IMR-90 (cell line): ENCODE data around the gene PTPRG. TPM values are rescaled to one million over a fixed set of nuclear protein-coding genes. Genes with fewer than 3 reads are reported as not detected.

Experiments used
- ATAC-seq: fragments of 200-7000 bp; cut with Tn5 transposase; 2 replicates; pipeline ENCODE4 v1.9.1; 2020; ENCODE audit warnings: low read depth, mild to moderate bottlenecking, moderate library complexity
- BruUV-seq: library from RNA; stranded (reverse); fragments of 400-500 nt; replicated peaks from 2 replicates; lab custom pipeline; 2021; lab: Mats Ljungman, UMichigan
- CTCF ChIA-PET: fragments of 300-600 bp; formaldehyde crosslinking; extraction: SDS; loops from one replicate; lab custom pipeline; 2021; ENCODE audit warnings: antibody characterized with exemption; lab: Yijun Ruan, JAX
- POLR2A ChIA-PET: fragments of 300-600 bp; sonication (Branson Sonifier 250); formaldehyde crosslinking; loops from one replicate; lab custom pipeline; 2022; ENCODE audit warnings: antibody characterized with exemption; ENCODE audit not compliant: unreplicated experiment; lab: Charles Lee
- DNase-seq: peaks from one replicate; pipeline ENCODE4 v3.0.0; 2013
- H2AFZ ChIP-seq: replicated peaks from 2 replicates; pipeline ENCODE3; 2013; ENCODE audit warnings: low read length, mild to moderate bottlenecking; ENCODE audit not compliant: poor library complexity
- H2AK5ac ChIP-seq: 2 replicates; pipeline ENCODE4 v1.6.1; 2013; ENCODE audit warnings: low read depth, low read length, inconsistent platforms
- H2AK9ac ChIP-seq: replicated peaks from 2 replicates; pipeline ENCODE3; 2013; ENCODE audit warnings: mild to moderate bottlenecking, low read depth, low read length, moderate library complexity; ENCODE audit not compliant: poor library complexity
- H2BK120ac ChIP-seq: 2 replicates; pipeline ENCODE4 v1.6.1; 2013; ENCODE audit warnings: low read depth, low read length, inconsistent platforms
- H2BK15ac ChIP-seq: 3 replicates; pipeline ENCODE4 v1.6.1; 2013; ENCODE audit warnings: low read depth, low read length, inconsistent platforms
- H2BK20ac ChIP-seq: 2 replicates; pipeline ENCODE4 v1.6.1; 2013; ENCODE audit warnings: low read depth, mild to moderate bottlenecking, inconsistent platforms, low read length, moderate library complexity
- H2BK5ac ChIP-seq: 2 replicates; pipeline ENCODE4 v1.6.1; 2013; ENCODE audit warnings: mild to moderate bottlenecking, low read depth, low read length, inconsistent platforms; ENCODE audit not compliant: poor library complexity, severe bottlenecking
- H3K14ac ChIP-seq: replicated peaks from 2 replicates; pipeline ENCODE4 v1.6.1; 2013; ENCODE audit warnings: low read depth, low read length, inconsistent platforms
- H3K18ac ChIP-seq: 2 replicates; pipeline ENCODE4 v1.6.1; 2013; ENCODE audit warnings: low read depth, low read length, control low read depth
- H3K23ac ChIP-seq: 2 replicates; pipeline ENCODE4 v1.6.1; 2013; ENCODE audit warnings: low read depth, low read length, inconsistent platforms
- H3K27ac ChIP-seq: 2 replicates; pipeline ENCODE4 v1.5.1; 2013; ENCODE audit warnings: mild to moderate bottlenecking, control low read depth, low read length; ENCODE audit not compliant: insufficient read depth
- H3K27me3 ChIP-seq: 2 replicates; pipeline ENCODE4 v1.6.1; 2013; ENCODE audit warnings: low read length; ENCODE audit not compliant: control insufficient read depth, insufficient read depth
- H3K36me3 ChIP-seq: 2 replicates; pipeline ENCODE4 v1.6.1; 2013; ENCODE audit warnings: low read length, mixed read lengths; ENCODE audit not compliant: control insufficient read depth, insufficient read depth
- H3K4ac ChIP-seq: 2 replicates; pipeline ENCODE4 v1.6.1; 2013; ENCODE audit warnings: low read depth, low read length, inconsistent platforms
- H3K4me1 ChIP-seq: 2 replicates; pipeline ENCODE4 v1.6.1; 2013; ENCODE audit warnings: low read length, mixed read lengths; ENCODE audit not compliant: control insufficient read depth, insufficient read depth
- H3K4me2 ChIP-seq: 2 replicates; pipeline ENCODE4 v1.6.1; 2013; ENCODE audit warnings: low read depth, mild to moderate bottlenecking, control low read depth, low read length, moderate library complexity
- H3K4me3 ChIP-seq: 2 replicates; pipeline ENCODE4 v1.5.1; 2013; ENCODE audit warnings: low read depth, mild to moderate bottlenecking, control low read depth, low read length, moderate library complexity; ENCODE audit not compliant: insufficient read depth
- H3K56ac ChIP-seq: 2 replicates; pipeline ENCODE4 v1.6.1; 2013; ENCODE audit warnings: low read length, inconsistent platforms; ENCODE audit not compliant: insufficient read depth; ENCODE audit errors: extremely low read depth
- H3K79me1 ChIP-seq, 2 experiments: 2 replicates each; pipeline ENCODE4 v1.6.1; 2013; ENCODE audit warnings: low read length in 2 of 2, inconsistent platforms in 1 of 2, low read depth in 1 of 2
- H3K9ac ChIP-seq: 2 replicates; pipeline ENCODE4 v1.6.1; 2013; ENCODE audit warnings: low read depth, low read length, control low read depth
- H3K9me1 ChIP-seq: 2 replicates; pipeline ENCODE4 v1.6.1; 2013; ENCODE audit warnings: low read length, inconsistent platforms; ENCODE audit not compliant: insufficient read depth
- H3K9me3 ChIP-seq: 2 replicates; pipeline ENCODE4 v1.6.1; 2013; ENCODE audit warnings: low read length; ENCODE audit not compliant: control insufficient read depth, insufficient read depth
- H4K20me1 ChIP-seq: 2 replicates; pipeline ENCODE4 v1.6.1; 2013; ENCODE audit warnings: low read length, inconsistent platforms; ENCODE audit not compliant: insufficient read depth
- H4K5ac ChIP-seq: 2 replicates; pipeline ENCODE4 v1.6.1; 2013; ENCODE audit warnings: mild to moderate bottlenecking, low read depth, low read length, control low read depth
- H4K8ac ChIP-seq, 2 experiments: 2 replicates each; pipeline ENCODE4 v1.6.1; 2013; ENCODE audit warnings: low read depth in 2 of 2, low read length in 2 of 2, control low read depth in 1 of 2, inconsistent platforms in 1 of 2
- H4K91ac ChIP-seq: 2 replicates; pipeline ENCODE4 v1.6.1; 2013; ENCODE audit warnings: low read depth, low read length, inconsistent platforms; ENCODE audit not compliant: insufficient read depth
- CEBPB ChIP-seq: IDR thresholded peaks from 2 replicates; pipeline ENCODE4 v1.6.1; 2012; ENCODE audit warnings: low read depth, low read length, improper control_type of control experiment
- ELK1 ChIP-seq: fragments of 150-350 bp; IDR thresholded peaks from 2 replicates; pipeline ENCODE4 v1.6.1; 2016; ENCODE audit warnings: low read depth, mild to moderate bottlenecking, low read length, moderate library complexity, borderline replicate concordance
- WGBS, 2 experiments: methylation state at CpG; one replicate each; pipeline versions ENCODE4 v1.1.5 to v1.1.7; 2013; ENCODE audit warnings: missing lambda C conversion rate in 2 of 2; ENCODE audit not compliant: insufficient read length in 1 of 2; ENCODE audit errors: extremely low coverage in 2 of 2; 5-methylcytosine and 5-hydroxymethylcytosine counted together
- dilution Hi-C: fragments of 300-500 bp; cut with HindIII; formaldehyde crosslinking; loops from one replicate; pipeline ENCODE4 v1.14.3; 2018; ENCODE audit warnings: low sequenced_read_pairs; ENCODE audit not compliant: unreplicated experiment
- in situ Hi-C: fragments of 300-500 bp; cut with MboI; formaldehyde crosslinking; loops from 3 replicates; pipeline ENCODE4 v1.14.3; 2019; ENCODE audit warnings: low sequenced_read_pairs, inconsistent platforms, mixed read lengths
- intact Hi-C: fragments of 100-400 bp; cut with micrococcal nuclease; formaldehyde crosslinking; loops from 2 replicates; pipeline ENCODE4 v1.10.0; 2022
- polyA plus RNA-seq, 3 experiments: library from polyadenylated mRNA; depleted of rRNA; stranded (reverse); fragments of >200 nt; gene quantifications; 2 replicates each; pipeline ENCODE4 v1.2.3, GENCODE V29; 2012; ENCODE audit warnings: low replicate concordance in 1 of 3
- total RNA-seq: library from RNA; depleted of rRNA; stranded (reverse); fragments of >200 nt; gene quantifications from 2 replicates; pipeline ENCODE4 v1.2.3, GENCODE V29; 2012

Gene PTPRG
- total and polyA plus RNA-seq, 2 of the 4 experiments (the other 2 are of a cell fraction) = 7.7 to 31.0 TPM

DNA sequence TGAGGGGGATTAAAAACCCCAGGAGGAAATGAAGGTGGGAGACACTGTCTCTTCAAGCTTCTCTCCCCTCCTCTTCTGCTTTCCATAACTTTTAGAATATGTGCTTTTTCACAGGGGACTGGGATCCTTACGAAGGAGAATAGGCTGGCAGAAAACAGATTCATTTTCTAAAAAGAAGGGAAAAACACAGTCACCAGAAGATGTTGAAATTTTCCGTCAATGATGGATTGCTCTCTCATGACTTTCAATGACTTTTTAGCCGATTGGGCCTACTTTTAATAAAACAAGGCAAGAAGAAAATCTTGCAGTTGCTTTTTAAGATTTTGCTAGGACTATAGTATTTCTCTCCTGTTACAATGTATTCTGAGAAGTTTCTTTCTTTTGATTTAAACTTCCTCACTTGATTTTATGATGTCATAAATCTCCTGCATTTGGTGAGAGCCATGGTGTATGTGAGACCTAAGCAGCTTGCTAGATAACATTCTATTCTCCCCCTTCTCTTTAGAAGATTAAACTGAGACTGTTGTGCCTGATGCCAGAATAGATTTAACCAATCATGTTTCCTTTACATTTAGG, 570.7 kb downstream of the PTPRG start:
- H3K27me3 ChIP-seq = no peaks in the 10 kb centered on the region
- H3K9me1 ChIP-seq = 0 out of 2 replicates have a peak, but pooled peaks cover 3% of the 10 kb centered on the region
- no peak overlapping the region for H3K18ac ChIP-seq
- H3K79me1 ChIP-seq = no peaks in the 10 kb centered on the region
- H2BK15ac ChIP-seq = no peak overlapping the region
- no peaks in the 10 kb centered on the region for H3K4me1 ChIP-seq
- H3K56ac ChIP-seq = no peak overlapping the region
- H3K4ac ChIP-seq = no peak overlapping the region
- no peak overlapping the region for H4K5ac ChIP-seq
- H2BK120ac ChIP-seq = no peak overlapping the region
- H4K8ac ChIP-seq = no peak overlapping the region
- H2AK5ac ChIP-seq = no peak overlapping the region
- intact Hi-C loops (no loop called here), in situ Hi-C loops (no loop called here), dilution Hi-C loops (no loop called here)
- ATAC-seq (no peak), DNase-seq (no peak)
- no peak overlapping the region for H3K4me3 ChIP-seq
- H3K4me2 ChIP-seq = no peak overlapping the region
- no peak overlapping the region for H3K9ac ChIP-seq
- no peak overlapping the region for H2BK20ac ChIP-seq
- ChIA-PET POLR2A (no interaction called here), CTCF (interaction anchor here (1.1 kb wide), 1 partner anchor 568 kb away, joined by 4 read pairs; no protein-coding TSS in a partner anchor)
- BruUV-seq = no TSS peak
- no peak overlapping the region for H2AK9ac ChIP-seq
- H4K20me1 ChIP-seq = no peaks in the 10 kb centered on the region
- whole genome bisulfite sequencing, 2 experiments = 100% methylated on average over 1 of the region's 3 CpGs; no CpG with 5 or more reads in 1 of the 2 experiments
- H3K23ac ChIP-seq = no peak overlapping the region
- no peak overlapping the region for H3K27ac ChIP-seq
- no peaks in the 10 kb centered on the region; the same call in 1 of the 2 replicates for H3K36me3 ChIP-seq
- no peak for TF ChIP-seq CEBPB
- no peak for TF ChIP-seq ELK1
- H4K91ac ChIP-seq = no peak overlapping the region
- H2BK5ac ChIP-seq = no peak overlapping the region
- H3K14ac ChIP-seq = no peak overlapping the region
- H3K9me3 ChIP-seq = no peaks in the 10 kb centered on the region
- H2AFZ ChIP-seq = no peak overlapping the region
